HepG2 (cell line): ENCODE measurements around the gene ADAR. TPM values are rescaled to one million over a fixed set of nuclear protein-coding genes. Genes with fewer than 3 reads are reported as not detected.

Experiments
- AKAP8 ChIP-seq: sonication (generic); formaldehyde crosslinking; IDR thresholded peaks from 2 replicates; pipeline ENCODE4 v1.5.1; 2020; ENCODE audit warnings: mild to moderate bottlenecking, missing genetic modification reagents
- ASH2L ChIP-seq: fragments of 300-600, 200-600 bp; sonication (generic); IDR thresholded peaks from 2 replicates; pipeline ENCODE4 v1.7.0; 2017; ENCODE audit warnings: low read depth, mild to moderate bottlenecking, moderate library complexity, mixed read lengths, low read length; ENCODE audit not compliant: insufficient read length
- CEBPB ChIP-seq: IDR thresholded peaks from 2 replicates; pipeline ENCODE4 v1.6.1; 2011; ENCODE audit warnings: low read depth, low read length, improper control_type of control experiment, borderline replicate concordance
- CENPX ChIP-seq: sonication (generic); formaldehyde crosslinking; IDR thresholded peaks from 2 replicates; pipeline ENCODE4 v1.9.0; 2021; ENCODE audit warnings: mild to moderate bottlenecking, missing genetic modification reagents, moderate library complexity
- CREB1 ChIP-seq, 2 experiments: fragments of 450-650 bp in 1 of 2; IDR thresholded peaks; 2 replicates each; pipeline ENCODE4 v1.6.1; 2016 to 2017; ENCODE audit warnings: control low read depth in 1 of 2, mild to moderate bottlenecking in 1 of 2, missing compliant biosample characterization in 1 of 2, missing genetic modification characterization in 1 of 2
- DR1 ChIP-seq: sonication (generic); formaldehyde crosslinking; IDR thresholded peaks from 2 replicates; pipeline ENCODE4 v1.8.0; 2021; ENCODE audit warnings: mild to moderate bottlenecking, missing genetic modification reagents, inconsistent platforms
- MLXIP ChIP-seq: sonication (generic); formaldehyde crosslinking; IDR thresholded peaks from 2 replicates; pipeline ENCODE4 v1.9.0; 2021; ENCODE audit warnings: missing genetic modification reagents, borderline replicate concordance
- NONO ChIP-seq, 2 experiments: fragments of 450-650 bp in 1 of 2; sonication (generic) in 1 of 2; formaldehyde crosslinking in 1 of 2; IDR thresholded peaks in 1 of 2; conservative IDR thresholded peaks in 1 of 2; 2 replicates each; pipeline versions ENCODE4 v1.6.1 to v1.8.0; 2017 to 2022; ENCODE audit warnings: mild to moderate bottlenecking in 1 of 2, missing genetic modification reagents in 1 of 2, moderate library complexity in 1 of 2
- PAF1 ChIP-seq: IDR thresholded peaks from 2 replicates; pipeline ENCODE4 v1.6.1; 2016; ENCODE audit warnings: missing genetic modification reagents, missing compliant biosample characterization
- PHB2 ChIP-seq: fragments of 450-650 bp; IDR thresholded peaks from 2 replicates; pipeline ENCODE4 v1.6.1; 2018; ENCODE audit not compliant: partially characterized antibody
- RAD51 ChIP-seq: fragments of 450-650 bp; IDR thresholded peaks from 2 replicates; pipeline ENCODE4 v1.6.1; 2016; ENCODE audit warnings: borderline replicate concordance
- RCOR2 ChIP-seq: IDR thresholded peaks from 2 replicates; pipeline ENCODE4 v1.6.1; 2016; ENCODE audit warnings: missing biosample characterization, missing genetic modification reagents
- SMC3 ChIP-seq: IDR thresholded peaks from 2 replicates; pipeline ENCODE4 v1.6.1; 2011; ENCODE audit warnings: low read length, improper control_type of control experiment
- SMYD3 ChIP-seq: sonication (generic); formaldehyde crosslinking; IDR thresholded peaks from 2 replicates; pipeline ENCODE4 v1.8.1; 2023; ENCODE audit warnings: mild to moderate bottlenecking, missing genetic modification reagents
- THYN1 ChIP-seq: sonication (generic); formaldehyde crosslinking; IDR thresholded peaks from 2 replicates; pipeline ENCODE4 v1.8.1; 2023; ENCODE audit warnings: low read depth, mild to moderate bottlenecking, moderate library complexity, missing genetic modification reagents, borderline replicate concordance
- YY1 ChIP-seq: IDR thresholded peaks from 2 replicates; pipeline ENCODE4 v1.6.1; 2011; ENCODE audit warnings: low read length, low read depth, moderate library complexity, mild to moderate bottlenecking; ENCODE audit not compliant: insufficient read depth, insufficient replicate concordance
- ZFP36L2 ChIP-seq: sonication (generic); formaldehyde crosslinking; IDR thresholded peaks from 2 replicates; pipeline ENCODE4 v1.4.0; 2020; ENCODE audit warnings: missing genetic modification reagents
- ZNF253 ChIP-seq: sonication (generic); formaldehyde crosslinking; IDR thresholded peaks from 2 replicates; pipeline ENCODE4 v1.8.0; 2022; ENCODE audit warnings: mild to moderate bottlenecking, missing genetic modification reagents, borderline replicate concordance
- ZNF678 ChIP-seq: sonication (generic); formaldehyde crosslinking; IDR thresholded peaks from 2 replicates; pipeline ENCODE4 v1.4.0; 2020; ENCODE audit warnings: mild to moderate bottlenecking, missing genetic modification reagents
- ZNF687 ChIP-seq: sonication (generic); formaldehyde crosslinking; IDR thresholded peaks from 2 replicates; pipeline ENCODE4 v1.5.1; 2020; ENCODE audit warnings: mild to moderate bottlenecking, missing genetic modification reagents, moderate library complexity
- ZNF713 ChIP-seq: sonication (generic); formaldehyde crosslinking; IDR thresholded peaks from 2 replicates; pipeline ENCODE4 v1.4.0; 2020; ENCODE audit warnings: mild to moderate bottlenecking, missing genetic modification reagents
- ZNF782 ChIP-seq: sonication (generic); formaldehyde crosslinking; IDR thresholded peaks from 2 replicates; pipeline ENCODE4 v1.4.0; 2020; ENCODE audit warnings: missing genetic modification reagents, mild to moderate bottlenecking, borderline replicate concordance
- ZSCAN25 ChIP-seq: sonication (generic); formaldehyde crosslinking; IDR thresholded peaks from 2 replicates; pipeline ENCODE4 v1.8.0; 2022; ENCODE audit warnings: mild to moderate bottlenecking, missing genetic modification reagents
- polyA plus RNA-seq, 8 experiments: library from polyadenylated mRNA; depleted of rRNA in 3 of 8; stranded (reverse) in 7 of 8; unstranded in 1 of 8; fragments of >200 nt; fragmentation: Illumina TruSeq in 4 of 8; extraction: Trizol in 4 of 8; gene quantifications; 2 replicates each; pipeline versions ENCODE4 v1.2.1 to v1.2.3, GENCODE V29; 2011 to 2016; ENCODE audit warnings: low read depth in 4 of 8, missing spikeins in 1 of 8, mixed read lengths in 1 of 8; ENCODE audit not compliant: insufficient read depth in 1 of 8
- total RNA-seq, 5 experiments: library from RNA; depleted of rRNA; stranded (reverse); fragments of >200 nt; fragmentation: Illumina TruSeq; extraction: Trizol; gene quantifications; 2 replicates each; pipeline ENCODE4 v1.2.3, GENCODE V29; 2016; ENCODE audit warnings: low read depth in 1 of 5

Gene ADAR
- total and polyA plus RNA-seq, 2 of the 13 experiments (the other 11 are each of a cell fraction or from before 2014, with no cell fraction given), result 70.8 to 86.2 TPM

GRCh38 chr1:154627257-154628120, 19.5 kb upstream of the ADAR start (continued):
- no peak for TF ChIP-seq DR1 (CRISPR knock-in tag)
- TF ChIP-seq PHB2, result no peak
- TF ChIP-seq THYN1, result no peak
- peak; percentile 52 for TF ChIP-seq YY1
- TF ChIP-seq ZNF687 (CRISPR knock-in tag), result peak; percentile 79
- no peak for TF ChIP-seq ZNF253 (CRISPR knock-in tag)
- no peak for TF ChIP-seq SMC3
- TF ChIP-seq RCOR2 (CRISPR knock-in tag), result no peak
- no peak for TF ChIP-seq PAF1 (CRISPR knock-in tag)
- peak; percentile 83 for TF ChIP-seq RAD51
- TF ChIP-seq ZFP36L2 (CRISPR knock-in tag), result no peak; the same call in 1 of the 2 replicates
- TF ChIP-seq NONO (IDR thresholded peaks at IDR 0.05), result no peak
- TF ChIP-seq NONO (CRISPR knock-in tag; conservative IDR thresholded peaks at IDR 0.05), result peak; percentile 66
- TF ChIP-seq ASH2L, result peak; percentile 84
- TF ChIP-seq ZNF782, result peak; percentile 82
- peak; percentile 80 for TF ChIP-seq CEBPB
- peak; percentile 96 for TF ChIP-seq CREB1 (IDR thresholded peaks at IDR 0.05)
- TF ChIP-seq CREB1 (CRISPR knock-in tag; IDR thresholded peaks at IDR 0.05), result peak; percentile 98
- TF ChIP-seq MLXIP, result no peak
- no peak for TF ChIP-seq ZNF713
- peak; percentile 54; the same call in 1 of the 2 replicates for TF ChIP-seq AKAP8 (CRISPR knock-in tag)
- 0 out of 2 replicates have a peak, but pooled peaks have one; percentile 14 for TF ChIP-seq ZSCAN25 (CRISPR knock-in tag)
- no peak for TF ChIP-seq ZNF678 (CRISPR knock-in tag)
- TF ChIP-seq SMYD3, result 0 out of 2 replicates have a peak, but pooled peaks have one; percentile 40
- no peak for TF ChIP-seq CENPX (CRISPR knock-in tag)
